HepG2 (cell line): ENCODE results near the gene IL17RA. TPM values are rescaled to one million over a fixed set of nuclear protein-coding genes. Genes with fewer than 3 reads are reported as not detected.

Experiments
- ATAC-seq: fragments of 200-7000 bp; cut with Tn5 transposase; 3 replicates; pipeline ENCODE4 v1.9.1; 2020; ENCODE audit warnings: mild to moderate bottlenecking, moderate library complexity
- BruUV-seq: library from RNA; stranded (reverse); fragments of 400-500 nt; replicated peaks from 2 replicates; lab custom pipeline; 2021; lab: Mats Ljungman, UMichigan
- CTCF ChIA-PET: fragments of 300-600 bp; formaldehyde crosslinking; extraction: SDS; loops from one replicate; lab custom pipeline; 2021; ENCODE audit warnings: low total read pairs, inconsistent platforms, low intra/inter-chr PET ratio; lab: Yijun Ruan, JAX
- POLR2A ChIA-PET: fragments of 350-600 bp; sonication (Branson Sonifier 250); formaldehyde crosslinking; loops from one replicate; lab custom pipeline; 2020; ENCODE audit warnings: antibody characterized with exemption, inconsistent platforms; lab: Yijun Ruan, JAX
- DNase-seq: peaks from one replicate; pipeline ENCODE4 v3.0.0-alpha.2; 2015; ENCODE audit warnings: low spot score
- FAIRE-seq: peaks from 3 replicates; lab custom pipeline; 2011; peaks lifted over from hg19 to GRCh38; lab: Jason Lieb, UNC
- H2AFZ ChIP-seq: one replicate; pipeline ENCODE4 v1.6.1; 2011; ENCODE audit warnings: low read length, inconsistent platforms
- H3K27ac ChIP-seq: fragments of 300-600 bp; 3 replicates; pipeline ENCODE4 v1.8.0; 2011; ENCODE audit warnings: mixed run types, mild to moderate bottlenecking, mixed read lengths, low read length, inconsistent platforms; ENCODE audit not compliant: insufficient read depth; ENCODE audit errors: extremely low read length
- H3K27me3 ChIP-seq, 2 experiments: fragments of 200-600 bp in 1 of 2; 2 replicates in 1 of 2; 3 replicates in 1 of 2; pipeline versions ENCODE4 v1.6.0 to v1.8.0; 2011; ENCODE audit warnings: low read length in 2 of 2, mild to moderate bottlenecking in 2 of 2, moderate library complexity in 2 of 2, inconsistent platforms in 1 of 2; ENCODE audit not compliant: insufficient read depth in 2 of 2, control insufficient read depth in 1 of 2
- H3K36me3 ChIP-seq, 2 experiments: fragments of 200-600 bp in 1 of 2; replicated peaks in 1 of 2; 2 replicates in 1 of 2; 3 replicates in 1 of 2; pipeline versions ENCODE4 v1.5.1 to v1.8.0; 2011; ENCODE audit warnings: low read length in 2 of 2, inconsistent platforms in 1 of 2; ENCODE audit not compliant: insufficient read depth in 2 of 2, control insufficient read depth in 1 of 2
- H3K4me1 ChIP-seq: 2 replicates; pipeline ENCODE4 v1.5.1; 2012; ENCODE audit warnings: low read length, inconsistent platforms; ENCODE audit not compliant: insufficient read depth
- H3K4me2 ChIP-seq: 2 replicates; pipeline ENCODE4 v1.6.0; 2011; ENCODE audit warnings: low read depth, low read length, inconsistent platforms
- H3K4me3 ChIP-seq, 3 experiments: fragments of 200-600 bp in 1 of 3; sonication (generic), shearing (Covaris generic) in 1 of 3; replicated peaks in 1 of 3; 2 replicates each; pipeline ENCODE4 v1.5.1; 2011 to 2016; ENCODE audit warnings: low read length in 3 of 3, inconsistent platforms in 2 of 3, low read depth in 2 of 3, mild to moderate bottlenecking in 2 of 3, control low read depth in 1 of 3, mixed read lengths in 1 of 3; ENCODE audit not compliant: insufficient read depth in 1 of 3
- H3K79me2 ChIP-seq: one replicate; pipeline ENCODE4 v1.6.1; 2011; ENCODE audit warnings: low read length, inconsistent platforms; ENCODE audit not compliant: insufficient read depth
- H3K9ac ChIP-seq: 2 replicates; pipeline ENCODE4 v1.6.0; 2011; ENCODE audit warnings: mild to moderate bottlenecking, low read depth, low read length, inconsistent platforms; ENCODE audit not compliant: insufficient read depth
- H3K9me3 ChIP-seq: 2 replicates; pipeline ENCODE4 v1.5.1; 2012; ENCODE audit warnings: mild to moderate bottlenecking, low read length
- H4K20me1 ChIP-seq: 2 replicates; pipeline ENCODE4 v1.6.0; 2011; ENCODE audit warnings: inconsistent platforms, mild to moderate bottlenecking, low read length, moderate library complexity; ENCODE audit not compliant: insufficient read depth
- ARHGAP35 ChIP-seq: sonication (generic); formaldehyde crosslinking; IDR thresholded peaks from 2 replicates; pipeline ENCODE4 v1.9.0; 2022; ENCODE audit warnings: mild to moderate bottlenecking, inconsistent platforms, moderate library complexity, missing genetic modification reagents, borderline replicate concordance
- CEBPG ChIP-seq: IDR thresholded peaks from 2 replicates; pipeline ENCODE4 v1.6.1; 2016
- DMAP1 ChIP-seq: IDR thresholded peaks from 2 replicates; pipeline ENCODE4 v1.6.1; 2016
- HNRNPUL1 ChIP-seq: fragments of 200-400 bp; formaldehyde crosslinking; IDR thresholded peaks from 2 replicates; pipeline ENCODE4 v1.6.1; 2017; ENCODE audit warnings: low read depth, mild to moderate bottlenecking, low read length, moderate library complexity
- MAX ChIP-seq: IDR thresholded peaks from 2 replicates; pipeline ENCODE4 v1.6.1; 2012; ENCODE audit warnings: inconsistent platforms
- MTF1 ChIP-seq: sonication (generic); formaldehyde crosslinking; IDR thresholded peaks from 2 replicates; pipeline ENCODE4 v1.5.0; 2020; ENCODE audit warnings: missing genetic modification reagents
- SAFB2 ChIP-seq: sonication (generic); formaldehyde crosslinking; IDR thresholded peaks from 2 replicates; pipeline ENCODE4 v1.5.1; 2020; ENCODE audit warnings: missing genetic modification reagents, low read depth, mild to moderate bottlenecking, borderline replicate concordance
- SALL1 ChIP-seq: sonication (generic); formaldehyde crosslinking; IDR thresholded peaks from 2 replicates; pipeline ENCODE4 v1.8.0; 2022; ENCODE audit warnings: mild to moderate bottlenecking, missing genetic modification reagents
- TFAP4 ChIP-seq: sonication (generic); IDR thresholded peaks from 2 replicates; pipeline ENCODE4 v1.6.1; 2016; ENCODE audit warnings: low read depth, borderline replicate concordance
- ZBTB1 ChIP-seq: sonication (generic); formaldehyde crosslinking; IDR thresholded peaks from 2 replicates; pipeline ENCODE4 v1.4.0; 2020; ENCODE audit warnings: missing genetic modification reagents, borderline replicate concordance
- ZNF431 ChIP-seq: sonication (generic); formaldehyde crosslinking; IDR thresholded peaks from 2 replicates; pipeline ENCODE4 v1.9.0; 2022; ENCODE audit warnings: missing genetic modification reagents, low read depth, mild to moderate bottlenecking, borderline replicate concordance
- ZNF687 ChIP-seq: sonication (generic); formaldehyde crosslinking; IDR thresholded peaks from 2 replicates; pipeline ENCODE4 v1.5.1; 2020; ENCODE audit warnings: mild to moderate bottlenecking, missing genetic modification reagents, moderate library complexity
- ZNF770 ChIP-seq: sonication (generic); formaldehyde crosslinking; IDR thresholded peaks from 2 replicates; pipeline ENCODE4 v1.5.0; 2020; ENCODE audit warnings: mild to moderate bottlenecking, missing genetic modification reagents
- WGBS: methylation state at CpG from one replicate; pipeline ENCODE4 v1.1.6; 2017; ENCODE audit warnings: low lambda C conversion rate; 5-methylcytosine and 5-hydroxymethylcytosine counted together
- in situ Hi-C: cut with HindIII; loops from 2 replicates; pipeline ENCODE4 v1.10.0; 2017; ENCODE audit warnings: low pct_unique_long_range_greater_than_20kb; ENCODE audit not compliant: extremely low pct_ligation_motif_present
- intact Hi-C: fragments of 100-400 bp; cut with micrococcal nuclease; formaldehyde crosslinking; loops from one replicate; pipeline ENCODE4 v1.10.0; 2022; ENCODE audit not compliant: unreplicated experiment
- polyA plus RNA-seq, 8 experiments: library from polyadenylated mRNA; depleted of rRNA in 3 of 8; stranded (reverse) in 7 of 8; unstranded in 1 of 8; fragments of >200 nt; fragmentation: Illumina TruSeq in 4 of 8; extraction: Trizol in 4 of 8; gene quantifications; 2 replicates each; pipeline versions ENCODE4 v1.2.1 to v1.2.3, GENCODE V29; 2011 to 2016; ENCODE audit warnings: low read depth in 4 of 8, missing spikeins in 1 of 8, mixed read lengths in 1 of 8; ENCODE audit not compliant: insufficient read depth in 1 of 8
- total RNA-seq, 5 experiments: library from RNA; depleted of rRNA; stranded (reverse); fragments of >200 nt; fragmentation: Illumina TruSeq; extraction: Trizol; gene quantifications; 2 replicates each; pipeline ENCODE4 v1.2.3, GENCODE V29; 2016; ENCODE audit warnings: low read depth in 1 of 5

The IL17RA gene
- total and polyA plus RNA-seq, 2 of the 13 experiments (the other 11 are each of a cell fraction or from before 2014, with no cell fraction given): 2.5 to 8.2 TPM

GRCh38 chr22:17083811-17084441 is 874 bp upstream of the IL17RA start (continued):
- TF ChIP-seq TFAP4: no peak
- TF ChIP-seq SAFB2 (CRISPR knock-in tag): no peak
- no peak for TF ChIP-seq DMAP1 (CRISPR knock-in tag)
- no peak for TF ChIP-seq MTF1 (CRISPR knock-in tag)
- TF ChIP-seq SALL1 (CRISPR knock-in tag): no peak
- TF ChIP-seq ZNF770: peak; percentile 90

- peak overlapping the region; percentile 86 for H3K9ac ChIP-seq
- no peak for FAIRE-seq
- DNase-seq: no peak
- TF ChIP-seq ZNF687 (CRISPR knock-in tag) (peak; percentile 4; the same call in 1 of the 2 replicates), MAX (0 out of 2 replicates have a peak, but pooled peaks have one; percentile 8), ZBTB1 (CRISPR knock-in tag) (no peak), ARHGAP35 (CRISPR knock-in tag) (0 out of 2 replicates have a peak, but pooled peaks have one; percentile 27), HNRNPUL1 (no peak), CEBPG (CRISPR knock-in tag) (peak; percentile 7; the same call in 1 of the 2 replicates), ZNF431 (CRISPR knock-in tag) (0 out of 2 replicates have a peak, but pooled peaks have one; percentile 15)
Observed at GRCh38 chr22:17085277-17086181, 729 bp downstream of the IL17RA start.

More at GRCh38 chr22:17085277-17086181, 729 bp downstream of the IL17RA start:
- Histone ChIP-seq H3K9me3 (no peaks in the 10 kb centered on the region), H3K4me3 (peak overlapping the region; percentile 77 to 88 (median 84)), H3K4me2 (peak overlapping the region; percentile 96), H4K20me1 (no peaks in the 10 kb centered on the region), H3K27me3 (no peaks in the 10 kb centered on the region), H3K4me1 (peaks cover 21% of the 10 kb centered on the region; the same call in 1 of the 2 replicates), H3K27ac (no peak overlapping the region), H3K36me3 (no peaks in the 10 kb centered on the region), H3K79me2 (no peaks in the 10 kb centered on the region), H2AFZ (no peak overlapping the region)
- peak; percentile 9; the same call in 2 of the 3 replicates for ATAC-seq
- ChIA-PET CTCF (no interaction called here), POLR2A (no interaction called here)
- intact Hi-C loops: no loop called here
- in situ Hi-C loops: no loop called here
- BruUV-seq: TSS peak; percentile 75
- WGBS: over 99% methylated on average over 15 of the region's 92 CpGs
